ENCODE results near the gene PC. TPM values are rescaled to one million over a fixed set of nuclear protein-coding genes. Genes with fewer than 3 reads are reported as not detected.

The PC gene
- total and polyA plus RNA-seq, 9 of the 15 experiments (the other 6 are each of a cell fraction or from before 2014, with no cell fraction given) = 0.94 to 38.0 (median 8.7) TPM

DNA sequence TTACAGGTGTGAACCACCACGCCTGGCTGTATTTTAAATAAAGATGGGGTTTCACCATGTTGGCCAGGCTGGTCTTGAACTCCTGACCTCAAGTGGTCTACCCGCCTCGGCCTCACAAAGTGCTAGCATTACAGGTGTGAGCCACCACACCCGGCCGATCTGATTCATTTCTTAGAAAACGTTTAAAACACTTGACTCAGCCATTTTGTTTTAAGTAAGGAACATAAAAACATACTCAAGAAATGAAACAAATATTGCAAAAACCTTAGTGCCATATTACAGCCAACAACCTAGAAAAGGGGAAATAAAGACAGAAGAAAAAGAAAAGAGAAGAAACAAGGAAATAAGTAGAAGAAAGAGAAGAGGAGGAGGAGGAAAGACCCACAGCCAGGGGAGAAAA, 84.0 kb downstream of the PC start:
- H3K4me3 ChIP-seq = no peak overlapping the region
- peaks cover 18% of the 10 kb centered on the region; the same call in 2 of the 3 replicates for H3K36me3 ChIP-seq (ENCODE audit: control insufficient read depth, insufficient read depth, low read length)
- intact Hi-C loops (cut with micrococcal nuclease) (no loop called here), in situ Hi-C loops (cut with MboI) (no loop called here)
- H3K27me3 ChIP-seq (ENCODE audit: control insufficient read depth in 2 of 2, insufficient read depth in 2 of 2, low read length in 2 of 2) = no peaks in the 10 kb centered on the region
- no peak overlapping the region for H3K4me2 ChIP-seq (ENCODE audit: insufficient read depth, low read length)
- no peaks in the 10 kb centered on the region for H3K79me2 ChIP-seq (ENCODE audit: control insufficient read depth, insufficient read depth, low read length)
- DNase-seq (ENCODE audit: extremely low read depth in 1 of 4, low spot score in 3 of 4) (no peak), FAIRE-seq (no peak), ATAC-seq (no peak)
- 44% methylated on average over 6 of the region's 6 CpGs for WGBS (ENCODE audit: insufficient coverage, low coverage, missing lambda C conversion rate)
- no peak overlapping the region for H3K27ac ChIP-seq (ENCODE audit: extremely low read depth, low read depth, low read length)
- H3K9me1 ChIP-seq (ENCODE audit: control insufficient read depth, insufficient read depth, low read length) = no peaks in the 10 kb centered on the region
- peaks cover 4 to 35% of the 10 kb centered on the region in 2 experiments; a peak in 4 of 5 replicates for H3K4me1 ChIP-seq (replicated peaks in 1 of 2; ENCODE audit: control insufficient read depth in 2 of 2, insufficient read depth in 2 of 2, low read length in 2 of 2)
- H4K20me1 ChIP-seq (replicated peaks; ENCODE audit: control insufficient read depth, insufficient read depth, low read length) = 0 out of 2 replicates have a peak, but pooled peaks cover 3% of the 10 kb centered on the region
- no peak overlapping the region for H3K9ac ChIP-seq (ENCODE audit: insufficient read depth in 1 of 2, low read depth in 2 of 2, low read length in 2 of 2)
- CTCF ChIA-PET (ENCODE audit: low intra/inter-chr PET ratio) = no interaction called here
- no TSS peak for BruUV-seq (replicated peaks)
- H3K9me3 ChIP-seq (replicated peaks; ENCODE audit: control insufficient read depth, insufficient read depth, low read depth, low read length) = no peaks in the 10 kb centered on the region
- POLR2A ChIA-PET = no interaction called here
- TF ChIP-seq C11orf30 (IDR thresholded peaks at IDR 0.05; ENCODE audit: low read depth) (peak; percentile 66; the same call in 1 of the 2 replicates), NCOA6 (IDR thresholded peaks at IDR 0.05) (no peak), ZNF316 (IDR thresholded peaks at IDR 0.05) (peak; percentile 78), MAFG (tag; conservative IDR thresholded peaks at IDR 0.05) (0 out of 2 replicates have a peak, but pooled peaks have one; percentile 5)
- no peak overlapping the region for H2AFZ ChIP-seq (ENCODE audit: low read depth, low read length)

DNA sequence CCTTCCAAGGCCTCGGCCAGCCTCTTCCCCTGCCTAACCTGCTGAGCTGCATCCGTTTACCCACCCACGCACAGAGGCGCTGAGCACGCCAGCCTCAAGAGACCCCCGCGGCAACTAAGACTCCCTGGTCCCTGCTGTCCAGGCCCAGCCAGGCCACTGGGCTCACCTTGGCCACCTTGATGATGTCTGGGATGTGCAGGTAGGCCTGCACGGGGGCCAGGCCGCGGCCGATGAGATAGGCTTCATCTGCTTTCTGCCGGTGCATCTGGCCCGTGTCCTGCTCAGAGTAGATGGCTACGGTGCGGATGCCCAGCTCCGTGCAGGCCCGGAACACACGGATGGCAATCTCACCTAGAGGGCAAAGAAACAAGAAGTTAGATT, 86.7 kb downstream of the PC start:
- Histone ChIP-seq H3K4me3 (no peak overlapping the region), H3K9me1 (ENCODE audit: control insufficient read depth, insufficient read depth, low read length) (no peaks in the 10 kb centered on the region), H3K4me1 (replicated peaks in 1 of 2; ENCODE audit: control insufficient read depth in 2 of 2, insufficient read depth in 2 of 2, low read length in 2 of 2) (peaks cover 10 to 44% of the 10 kb centered on the region in 2 experiments; a peak in 4 of 5 replicates), H3K36me3 (ENCODE audit: control insufficient read depth, insufficient read depth, low read length) (peaks cover 20% of the 10 kb centered on the region; the same call in 2 of the 3 replicates), H4K20me1 (replicated peaks; ENCODE audit: control insufficient read depth, insufficient read depth, low read length) (0 out of 2 replicates have a peak, but pooled peaks cover 3% of the 10 kb centered on the region), H3K9ac (ENCODE audit: insufficient read depth in 1 of 2, low read depth in 2 of 2, low read length in 2 of 2) (peak overlapping the region in 1 of 2 experiments; percentile 20; a peak in 1 of 4 replicates), H2AFZ (ENCODE audit: low read depth, low read length) (no peak overlapping the region), H3K9me3 (replicated peaks; ENCODE audit: control insufficient read depth, insufficient read depth, low read depth, low read length) (no peaks in the 10 kb centered on the region), H3K4me2 (ENCODE audit: insufficient read depth, low read length) (no peak overlapping the region), H3K27ac (ENCODE audit: extremely low read depth, low read depth, low read length) (no peak overlapping the region), H3K79me2 (ENCODE audit: control insufficient read depth, insufficient read depth, low read length) (no peaks in the 10 kb centered on the region), H3K27me3 (ENCODE audit: control insufficient read depth in 2 of 2, insufficient read depth in 2 of 2, low read length in 2 of 2) (no peaks in the 10 kb centered on the region)
- intact Hi-C loops (cut with micrococcal nuclease) (no loop called here), in situ Hi-C loops (cut with MboI) (no loop called here)
- ATAC-seq (no peak), FAIRE-seq (no peak), DNase-seq (ENCODE audit: extremely low read depth in 1 of 4, low spot score in 3 of 4) (no peak)
- BruUV-seq (replicated peaks) = no TSS peak
- POLR2A ChIA-PET = interaction anchor here (0.6 to 1.3 kb wide), 2 partner anchors 105 to 386 kb away, joined by 4 read pairs; no protein-coding TSS in a partner anchor
- CTCF ChIA-PET (ENCODE audit: low intra/inter-chr PET ratio) = no interaction called here
- WGBS (ENCODE audit: insufficient coverage, low coverage, missing lambda C conversion rate) = 92% methylated on average over 11 of the region's 18 CpGs
- TF ChIP-seq GATAD2B (IDR thresholded peaks at IDR 0.05; ENCODE audit: borderline replicate concordance) (no peak), BMI1 (IDR thresholded peaks at IDR 0.05; ENCODE audit: low read length) (no peak), ILF3 (IDR thresholded peaks at IDR 0.05; ENCODE audit: borderline replicate concordance) (no peak), ZNF583 (CRISPR knock-in tag; IDR thresholded peaks at IDR 0.05) (no peak), PTTG1 (tag; IDR thresholded peaks at IDR 0.05; ENCODE audit: low read depth) (no peak), KDM2B (CRISPR knock-in tag; IDR thresholded peaks at IDR 0.05) (no peak), NELFE (IDR thresholded peaks at IDR 0.05; ENCODE audit: insufficient read depth, insufficient read length) (no peak), ZNF316 (IDR thresholded peaks at IDR 0.05) (no peak), ZNF134 (CRISPR knock-in tag; conservative IDR thresholded peaks at IDR 0.05) (no peak), L3MBTL2 (IDR thresholded peaks at IDR 0.05) (no peak), SP2 (IDR thresholded peaks at IDR 0.05; ENCODE audit: extremely low read depth, low read depth, low read length, poor library complexity, severe bottlenecking) (no peak), FIP1L1 (IDR thresholded peaks at IDR 0.05; ENCODE audit: low read depth, low read length, poor library complexity, severe bottlenecking) (no peak)
- TF ChIP-seq, protein P1, sequence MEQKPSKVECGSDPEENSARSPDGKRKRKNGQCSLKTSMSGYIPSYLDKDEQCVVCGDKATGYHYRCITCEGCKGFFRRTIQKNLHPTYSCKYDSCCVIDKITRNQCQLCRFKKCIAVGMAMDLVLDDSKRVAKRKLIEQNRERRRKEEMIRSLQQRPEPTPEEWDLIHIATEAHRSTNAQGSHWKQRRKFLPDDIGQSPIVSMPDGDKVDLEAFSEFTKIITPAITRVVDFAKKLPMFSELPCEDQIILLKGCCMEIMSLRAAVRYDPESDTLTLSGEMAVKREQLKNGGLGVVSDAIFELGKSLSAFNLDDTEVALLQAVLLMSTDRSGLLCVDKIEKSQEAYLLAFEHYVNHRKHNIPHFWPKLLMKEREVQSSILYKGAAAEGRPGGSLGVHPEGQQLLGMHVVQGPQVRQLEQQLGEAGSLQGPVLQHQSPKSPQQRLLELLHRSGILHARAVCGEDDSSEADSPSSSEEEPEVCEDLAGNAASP (IDR thresholded peaks at IDR 0.05) = no peak
